ENCODE data around the gene SMYD5. TPM values are rescaled to one million over a fixed set of nuclear protein-coding genes. Genes with fewer than 3 reads are reported as not detected.

The SMYD5 gene
- polyA plus RNA-seq, 3 donors, result 1.6 to 5.2 (median 1.7) TPM

DNA sequence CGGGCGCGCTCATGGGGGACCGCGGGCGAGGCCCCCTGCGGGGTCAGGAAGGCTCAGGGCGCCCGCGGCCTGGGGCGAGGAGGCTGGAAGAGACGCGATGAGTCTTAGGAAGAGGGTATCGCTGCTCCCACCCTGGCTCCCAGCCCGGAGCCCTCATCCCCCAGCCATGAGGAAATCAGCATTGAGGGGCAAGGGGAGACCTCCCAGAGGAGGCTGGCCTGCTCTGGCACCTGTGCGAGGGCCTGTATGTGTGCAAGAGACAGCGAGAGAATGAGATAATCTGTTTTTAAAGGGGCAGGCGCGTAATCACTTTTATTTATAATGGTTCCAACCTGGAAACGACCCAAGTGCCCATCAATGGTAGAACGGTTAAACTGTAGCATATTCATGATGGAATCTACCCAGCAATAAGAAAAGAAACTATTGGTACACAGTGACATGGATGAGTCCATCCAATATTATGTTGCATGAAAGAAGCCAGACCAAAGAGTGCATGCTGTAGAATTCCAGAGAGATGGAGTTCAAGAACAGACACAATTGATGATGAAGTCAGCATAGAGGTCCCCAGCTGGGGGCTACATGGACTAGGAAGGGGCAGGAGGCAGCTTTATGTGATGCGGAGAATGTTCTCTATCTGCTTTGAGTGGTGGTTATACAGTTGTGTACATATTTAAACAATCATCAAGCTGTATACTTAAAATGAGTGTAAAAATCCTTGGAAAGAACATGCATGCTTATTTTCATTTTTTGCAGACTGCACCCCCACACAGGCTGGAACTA is 55.8 kb downstream of the SMYD5 start:
- intact Hi-C loops (cut with micrococcal nuclease), result no loop called here
- no peaks in the 10 kb centered on the region for H3K9me3 ChIP-seq (replicated peaks in 1 of 2; ENCODE audit: control insufficient read depth in 1 of 2, insufficient read depth in 1 of 2, low read length in 2 of 2)
- peaks cover 5% of the 10 kb centered on the region for H3K4me1 Mint-ChIP-seq
- H3K9ac ChIP-seq (ENCODE audit: insufficient read depth, low read length, poor library complexity, severe bottlenecking), result no peak overlapping the region
- peaks cover 6 to 16% of the 10 kb centered on the region in 2 donors for H3K27me3 ChIP-seq (ENCODE audit: control insufficient read depth in 2 of 2, insufficient read depth in 2 of 2, low read length in 2 of 2)
- H2AFZ ChIP-seq (ENCODE audit: insufficient read depth, low read depth, low read length, poor library complexity, severe bottlenecking), result no peak overlapping the region
- no peak for DNase-seq
- H3K4me3 Mint-ChIP-seq, result peak overlapping the region in 1 of 2 donors; percentile 67
- H3K27me3 Mint-ChIP-seq (ENCODE audit: low read depth in 3 of 3), result peaks cover 16 to 22% (median 21%) of the 10 kb centered on the region in 3 donors
- no peak overlapping the region for H3K4me3 ChIP-seq (replicated peaks in 1 of 3; ENCODE audit: low read depth in 2 of 3, low read length in 3 of 3)
- H3K4me2 ChIP-seq (replicated peaks; ENCODE audit: extremely low read depth, low read length, poor library complexity, severe bottlenecking), result no peak overlapping the region
- H3K4me1 ChIP-seq (ENCODE audit: control insufficient read depth in 1 of 2, insufficient read depth in 2 of 2, low read length in 2 of 2), result peaks cover 0 to 5% of the 10 kb centered on the region in 2 donors
- H3K36me3 Mint-ChIP-seq, result peaks cover 26 to 48% of the 10 kb centered on the region in 2 donors
- no peak overlapping the region for H3K27ac Mint-ChIP-seq
- H4K20me1 ChIP-seq (ENCODE audit: insufficient read depth, low read length), result peaks cover 31% of the 10 kb centered on the region
- no peak overlapping the region for H3K27ac ChIP-seq (ENCODE audit: low read depth in 1 of 2, low read length in 2 of 2)
- H3K79me2 ChIP-seq (ENCODE audit: insufficient read depth, low read length), result no peaks in the 10 kb centered on the region
- WGBS (ENCODE audit: insufficient coverage), result 66% methylated on average over 16 of the region's 22 CpGs
- TF ChIP-seq, protein P1, sequence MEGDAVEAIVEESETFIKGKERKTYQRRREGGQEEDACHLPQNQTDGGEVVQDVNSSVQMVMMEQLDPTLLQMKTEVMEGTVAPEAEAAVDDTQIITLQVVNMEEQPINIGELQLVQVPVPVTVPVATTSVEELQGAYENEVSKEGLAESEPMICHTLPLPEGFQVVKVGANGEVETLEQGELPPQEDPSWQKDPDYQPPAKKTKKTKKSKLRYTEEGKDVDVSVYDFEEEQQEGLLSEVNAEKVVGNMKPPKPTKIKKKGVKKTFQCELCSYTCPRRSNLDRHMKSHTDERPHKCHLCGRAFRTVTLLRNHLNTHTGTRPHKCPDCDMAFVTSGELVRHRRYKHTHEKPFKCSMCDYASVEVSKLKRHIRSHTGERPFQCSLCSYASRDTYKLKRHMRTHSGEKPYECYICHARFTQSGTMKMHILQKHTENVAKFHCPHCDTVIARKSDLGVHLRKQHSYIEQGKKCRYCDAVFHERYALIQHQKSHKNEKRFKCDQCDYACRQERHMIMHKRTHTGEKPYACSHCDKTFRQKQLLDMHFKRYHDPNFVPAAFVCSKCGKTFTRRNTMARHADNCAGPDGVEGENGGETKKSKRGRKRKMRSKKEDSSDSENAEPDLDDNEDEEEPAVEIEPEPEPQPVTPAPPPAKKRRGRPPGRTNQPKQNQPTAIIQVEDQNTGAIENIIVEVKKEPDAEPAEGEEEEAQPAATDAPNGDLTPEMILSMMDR (IDR thresholded peaks at IDR 0.05), result no peak
- peaks cover 7 to 19% of the 10 kb centered on the region in 2 donors for H3K36me3 ChIP-seq (replicated peaks in 1 of 2; ENCODE audit: control insufficient read depth in 1 of 2, insufficient read depth in 2 of 2, low read length in 2 of 2)
- peaks cover 0 to 7% (median 0%) of the 10 kb centered on the region in 7 donors for H3K9me3 Mint-ChIP-seq

DNA sequence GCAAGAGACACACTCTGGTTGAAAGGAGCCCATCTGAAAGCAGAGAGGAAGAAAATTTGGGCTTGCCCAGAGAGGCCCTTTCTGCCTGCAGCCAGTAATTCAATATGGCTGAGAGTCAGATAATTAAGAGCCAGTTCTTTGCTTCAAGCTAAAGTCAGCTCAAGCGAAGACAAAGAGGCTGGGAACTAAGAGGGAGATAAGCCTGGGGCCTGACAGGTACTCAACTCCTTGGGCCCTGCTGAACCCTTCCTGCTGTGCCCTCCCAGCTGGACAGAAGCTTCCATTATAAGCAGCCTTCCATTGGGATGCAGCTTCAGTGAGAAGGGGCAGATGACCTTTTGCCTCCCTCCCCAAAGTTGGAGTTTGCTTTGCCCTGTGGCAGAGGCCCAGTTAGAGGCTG is 58.2 kb downstream of the SMYD5 start:
- DNase-seq, result no peak
- H3K9me3 ChIP-seq (replicated peaks in 1 of 2; ENCODE audit: control insufficient read depth in 1 of 2, insufficient read depth in 1 of 2, low read length in 2 of 2), result no peaks in the 10 kb centered on the region
- H3K27ac Mint-ChIP-seq, result peak overlapping the region in 1 of 7 donors; percentile 50
- WGBS (ENCODE audit: insufficient coverage), result 100% methylated on average over 1 of the region's 1 CpG
- H3K36me3 ChIP-seq (replicated peaks in 1 of 2; ENCODE audit: control insufficient read depth in 1 of 2, insufficient read depth in 2 of 2, low read length in 2 of 2), result peaks cover 0 to 8% of the 10 kb centered on the region in 2 donors
- H3K27me3 ChIP-seq (ENCODE audit: control insufficient read depth in 2 of 2, insufficient read depth in 2 of 2, low read length in 2 of 2), result peaks cover 6 to 16% of the 10 kb centered on the region in 2 donors
- H3K9ac ChIP-seq (ENCODE audit: insufficient read depth, low read length, poor library complexity, severe bottlenecking), result no peak overlapping the region
- peaks cover 5% of the 10 kb centered on the region for H3K4me1 Mint-ChIP-seq
- H3K36me3 Mint-ChIP-seq, result peaks cover 23 to 45% of the 10 kb centered on the region in 2 donors
- peaks cover 0 to 7% (median 0%) of the 10 kb centered on the region in 7 donors for H3K9me3 Mint-ChIP-seq
- H4K20me1 ChIP-seq (ENCODE audit: insufficient read depth, low read length), result peaks cover 38% of the 10 kb centered on the region
- H3K4me1 ChIP-seq (ENCODE audit: control insufficient read depth in 1 of 2, insufficient read depth in 2 of 2, low read length in 2 of 2), result peaks cover 0 to 5% of the 10 kb centered on the region in 2 donors
- intact Hi-C loops (cut with micrococcal nuclease), result no loop called here
- no peak overlapping the region for H3K27ac ChIP-seq (ENCODE audit: low read depth in 1 of 2, low read length in 2 of 2)
- H2AFZ ChIP-seq (ENCODE audit: insufficient read depth, low read depth, low read length, poor library complexity, severe bottlenecking), result no peak overlapping the region
- H3K4me3 ChIP-seq (replicated peaks in 1 of 3; ENCODE audit: low read depth in 2 of 3, low read length in 3 of 3), result no peak overlapping the region
- TF ChIP-seq, protein P1 (IDR thresholded peaks at IDR 0.05), result no peak
- H3K4me2 ChIP-seq (replicated peaks; ENCODE audit: extremely low read depth, low read length, poor library complexity, severe bottlenecking), result no peak overlapping the region
- H3K4me3 Mint-ChIP-seq, result no peak overlapping the region
- no peaks in the 10 kb centered on the region for H3K79me2 ChIP-seq (ENCODE audit: insufficient read depth, low read length)
- peaks cover 16 to 22% (median 21%) of the 10 kb centered on the region in 3 donors for H3K27me3 Mint-ChIP-seq (ENCODE audit: low read depth in 3 of 3)

Other genes with a start within 250 kb of the SMYD5 start
- gene SFXN5, start 142.5 kb upstream of the SMYD5 start, polyA plus RNA-seq, result 10 to 100 TPM in 1 of 3 donors, 1 to 10 TPM in 2; 5.9 to 28.6 (median 9.5) TPM
- under 1 TPM; 0.57 to 0.93 (median 0.61) TPM for gene RAB11FIP5, start 101.3 kb upstream of the SMYD5 start, polyA plus RNA-seq
- not detected for gene NOTO, start 11.7 kb upstream of the SMYD5 start, polyA plus RNA-seq
- 10 to 100 TPM in 2 of 3 donors, 1 to 10 TPM in 1; 9.0 to 49.2 (median 33.3) TPM for gene PRADC1, start 19.0 kb downstream of the SMYD5 start, polyA plus RNA-seq
- gene CCT7, start 20.1 kb downstream of the SMYD5 start, polyA plus RNA-seq, result 100 to 1,000 TPM in 2 of 3 donors, 10 to 100 TPM in 1; 56.8 to 151 (median 134) TPM
- gene FBXO41, start 70.2 kb downstream of the SMYD5 start, polyA plus RNA-seq, result 10 to 100 TPM in 1 of 3 donors, under 1 TPM in 2; 0.29 to 17.1 (median 0.52) TPM
- gene EGR4, start 79.3 kb downstream of the SMYD5 start, polyA plus RNA-seq, result under 1 TPM in 2 of 3 donors, not detected in 1; 0.12 to 0.15 TPM
- 1 to 10 TPM in 1 of 3 donors, under 1 TPM in 2; 0.55 to 5.2 (median 0.64) TPM for gene ALMS1, start 171.6 kb downstream of the SMYD5 start, polyA plus RNA-seq